Activated T-helper 1 cell treated with anti-CD3 and anti-CD28 coated beads, Interleukin-2, amount 50 U/mL, for 16 hours (primary cell): Measurements from ENCODE around the gene COL19A1.

Source experiments
- DNase-seq, 2 donors: peaks; one replicate each; pipeline ENCODE4 v3.0.0-alpha.2; 2020; ENCODE audit warnings: low read depth in 1 of 2, low spot score in 1 of 2

COL19A1 gene

DNA sequence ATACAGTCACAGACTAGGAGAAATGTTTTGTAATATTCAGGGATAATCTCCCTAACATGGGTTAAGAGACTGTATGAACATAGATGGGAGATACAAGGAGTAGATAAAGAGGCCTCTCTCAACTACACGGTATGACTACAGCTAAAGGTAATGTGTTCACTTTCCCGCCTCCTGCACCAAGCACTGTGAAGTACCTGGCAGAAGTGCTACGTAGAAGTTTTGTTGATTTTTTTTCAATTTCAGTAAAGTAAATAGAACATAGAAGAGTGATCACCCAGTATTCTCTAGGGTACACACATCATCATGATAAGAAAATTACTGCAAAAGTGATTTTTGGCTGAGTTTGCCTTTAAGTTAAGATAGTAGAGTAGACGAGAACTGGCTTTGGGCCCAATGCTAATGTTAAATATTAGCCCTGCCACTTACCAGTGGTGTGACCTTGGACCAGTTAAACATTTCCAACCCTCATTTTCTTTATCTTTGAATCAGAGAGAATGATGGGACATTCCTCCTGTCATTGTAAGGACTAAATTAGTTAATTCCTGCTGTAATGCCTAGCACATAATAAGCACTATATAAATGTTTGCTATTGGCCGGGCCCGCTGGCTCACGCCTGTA is 253.0 kb downstream of the COL19A1 start:
- no peak for DNase-seq

DNA sequence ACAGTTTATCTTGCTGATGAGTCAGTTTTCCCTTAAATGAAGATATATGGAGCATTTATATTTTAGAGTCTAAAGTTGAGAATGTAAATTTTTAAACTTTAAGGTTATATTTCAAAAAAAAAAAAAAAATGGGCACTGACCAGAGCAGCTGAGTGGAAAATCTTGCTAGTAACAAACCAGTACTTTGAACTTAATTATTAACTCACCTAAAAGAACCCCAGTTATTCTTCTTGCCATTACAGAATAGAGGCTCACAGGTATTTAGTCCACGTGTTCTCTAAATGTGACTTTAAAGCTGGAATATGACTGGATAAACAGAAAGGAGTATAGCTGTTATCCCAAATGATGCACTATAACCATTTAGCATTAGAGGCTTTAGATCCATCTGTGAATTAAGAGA is 258.1 kb downstream of the COL19A1 start:
- no peak for DNase-seq

DNA sequence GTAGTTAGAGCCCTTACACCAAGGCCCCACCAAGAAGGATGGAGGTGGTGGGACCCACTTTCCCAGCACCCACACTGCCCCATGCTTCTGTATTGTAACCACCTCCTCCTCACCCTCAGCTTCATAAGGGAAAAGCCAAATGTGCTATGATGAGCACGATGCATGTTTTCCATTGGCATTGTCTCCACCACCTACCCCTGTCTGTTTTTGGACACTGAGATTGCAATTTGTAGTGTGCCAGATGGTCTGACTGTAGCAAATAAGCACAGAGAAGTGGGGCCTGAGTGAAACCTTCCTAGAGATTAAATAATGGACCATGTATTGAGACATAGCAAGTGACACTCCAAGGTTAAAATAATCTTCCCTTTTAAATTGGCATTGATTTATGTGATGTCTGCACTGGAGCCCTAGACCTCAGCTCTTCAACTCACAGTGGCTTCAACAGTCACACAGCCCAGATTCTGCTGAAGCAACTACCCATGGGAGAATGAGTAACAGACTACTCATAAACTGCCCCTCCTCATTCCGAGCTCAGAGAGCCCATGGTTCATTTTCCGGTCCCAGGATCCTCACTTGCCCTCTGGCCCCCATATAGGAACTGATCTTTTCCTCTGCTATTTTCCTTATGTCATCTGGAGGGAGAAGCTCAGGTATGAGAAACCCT is 258.7 kb downstream of the COL19A1 start:
- no peak for DNase-seq

DNA sequence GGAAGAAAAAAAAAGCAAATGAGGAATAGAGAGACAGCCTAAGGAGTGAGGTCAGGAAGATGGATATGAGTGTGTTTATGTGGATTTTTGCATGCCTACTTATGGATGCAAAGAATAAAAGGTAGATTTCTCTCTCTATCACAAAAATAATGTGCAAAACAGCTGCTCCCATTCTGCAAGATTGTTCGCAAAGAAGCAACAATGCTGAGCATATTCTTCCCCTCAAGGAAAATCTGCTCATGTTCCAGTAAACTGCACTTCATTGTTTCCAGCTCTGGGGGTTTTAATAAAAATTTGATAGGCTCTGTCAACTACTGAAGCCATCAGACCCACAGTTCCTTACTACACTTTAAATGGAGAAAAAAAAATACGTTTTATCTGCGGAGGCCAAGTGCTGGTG is 259.2 kb downstream of the COL19A1 start:
- DNase-seq, result no peak

DNA sequence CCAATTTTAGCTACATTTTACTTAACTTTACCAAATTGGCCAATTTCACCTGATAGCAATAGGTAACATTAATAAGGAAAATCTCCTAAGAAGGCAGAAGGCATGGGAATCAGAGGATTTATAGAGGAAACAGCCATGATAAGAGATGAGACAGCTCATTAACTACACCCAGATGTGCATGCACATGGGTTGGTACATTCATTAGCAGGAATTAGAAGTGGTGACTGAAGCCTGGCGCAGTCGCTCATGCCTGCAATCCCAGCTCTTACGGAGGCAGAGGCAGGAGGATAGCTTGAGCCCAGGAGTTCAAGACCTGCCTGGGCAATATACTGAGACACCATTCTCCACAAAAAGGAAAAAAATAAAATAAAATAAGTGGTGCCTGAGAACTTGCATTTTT is 263.0 kb downstream of the COL19A1 start:
- DNase-seq, result no peak

DNA sequence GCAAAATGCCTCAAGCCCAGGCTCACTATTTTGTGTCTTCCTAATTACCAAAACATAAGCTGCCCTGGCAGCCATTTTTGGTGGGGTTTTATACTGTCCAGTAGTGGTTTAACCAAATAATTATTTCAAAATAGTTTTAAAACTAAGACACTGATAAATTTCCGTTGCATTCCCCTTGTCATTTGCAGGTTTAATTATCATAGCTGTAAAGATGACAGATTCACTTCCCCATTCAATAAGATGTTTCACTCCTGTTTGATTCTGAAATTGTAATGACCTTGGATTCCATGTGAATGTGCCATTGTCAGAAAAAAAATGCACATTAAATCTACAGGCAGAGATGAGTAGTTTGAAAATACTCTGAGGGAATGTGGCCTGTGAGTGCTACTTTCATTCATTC is 264.5 kb downstream of the COL19A1 start:
- no peak for DNase-seq

DNA sequence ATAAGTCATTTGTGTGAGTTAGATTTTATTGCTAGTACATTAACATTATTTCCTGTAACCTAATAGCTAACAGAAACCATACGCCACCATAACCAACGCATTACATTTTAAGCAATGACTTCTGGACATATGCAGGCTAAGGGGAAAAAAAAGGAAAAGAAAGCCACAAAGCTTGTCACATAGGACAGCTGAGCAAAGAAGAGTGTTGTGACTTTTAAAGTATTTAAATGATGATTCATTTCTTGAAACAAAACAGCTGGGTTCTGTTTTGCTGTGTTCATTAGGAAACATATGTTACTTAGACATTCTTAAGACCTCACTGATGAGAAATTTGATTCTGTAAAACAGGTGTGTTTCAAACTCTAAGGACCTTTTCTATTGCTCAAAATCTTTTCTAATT is 265.2 kb downstream of the COL19A1 start:
- DNase-seq, result no peak

DNA sequence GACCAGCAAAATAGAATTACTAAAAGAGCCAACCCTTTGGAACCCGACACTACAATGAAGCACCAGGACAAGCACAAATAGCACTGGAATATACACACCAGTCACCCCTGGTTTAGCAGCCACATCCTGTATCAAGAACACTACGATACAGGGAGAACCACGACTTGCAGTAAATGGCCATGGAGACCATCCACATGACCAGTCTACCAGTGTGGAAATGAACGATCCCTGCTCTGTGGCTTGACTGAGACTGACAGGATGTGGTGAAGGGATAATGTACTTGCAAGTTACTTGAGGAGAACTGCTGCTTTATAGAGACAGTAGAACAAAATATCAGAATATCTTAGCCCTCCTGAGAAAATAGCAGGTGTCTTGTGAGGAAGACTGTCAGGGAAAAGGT is 266.9 kb downstream of the COL19A1 start:
- DNase-seq, result no peak

DNA sequence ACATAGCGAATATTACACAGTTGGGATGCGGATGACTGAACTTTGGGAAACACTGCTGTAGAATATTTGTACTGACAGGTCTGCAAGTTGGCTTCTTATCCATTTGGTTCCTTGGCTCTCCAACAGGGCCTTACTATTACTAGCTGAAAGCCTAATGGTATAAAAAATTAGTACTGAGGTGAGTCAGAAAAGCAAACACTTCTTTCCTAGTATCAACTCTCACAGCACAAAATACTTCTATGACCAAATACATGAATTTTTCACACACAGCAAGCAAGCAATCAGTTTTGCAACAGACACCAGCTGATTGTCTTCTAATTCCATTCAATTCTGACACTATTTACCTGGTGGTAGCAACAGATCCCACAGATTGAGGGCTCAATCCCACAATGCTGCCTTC is 268.2 kb downstream of the COL19A1 start:
- no peak for DNase-seq

DNA sequence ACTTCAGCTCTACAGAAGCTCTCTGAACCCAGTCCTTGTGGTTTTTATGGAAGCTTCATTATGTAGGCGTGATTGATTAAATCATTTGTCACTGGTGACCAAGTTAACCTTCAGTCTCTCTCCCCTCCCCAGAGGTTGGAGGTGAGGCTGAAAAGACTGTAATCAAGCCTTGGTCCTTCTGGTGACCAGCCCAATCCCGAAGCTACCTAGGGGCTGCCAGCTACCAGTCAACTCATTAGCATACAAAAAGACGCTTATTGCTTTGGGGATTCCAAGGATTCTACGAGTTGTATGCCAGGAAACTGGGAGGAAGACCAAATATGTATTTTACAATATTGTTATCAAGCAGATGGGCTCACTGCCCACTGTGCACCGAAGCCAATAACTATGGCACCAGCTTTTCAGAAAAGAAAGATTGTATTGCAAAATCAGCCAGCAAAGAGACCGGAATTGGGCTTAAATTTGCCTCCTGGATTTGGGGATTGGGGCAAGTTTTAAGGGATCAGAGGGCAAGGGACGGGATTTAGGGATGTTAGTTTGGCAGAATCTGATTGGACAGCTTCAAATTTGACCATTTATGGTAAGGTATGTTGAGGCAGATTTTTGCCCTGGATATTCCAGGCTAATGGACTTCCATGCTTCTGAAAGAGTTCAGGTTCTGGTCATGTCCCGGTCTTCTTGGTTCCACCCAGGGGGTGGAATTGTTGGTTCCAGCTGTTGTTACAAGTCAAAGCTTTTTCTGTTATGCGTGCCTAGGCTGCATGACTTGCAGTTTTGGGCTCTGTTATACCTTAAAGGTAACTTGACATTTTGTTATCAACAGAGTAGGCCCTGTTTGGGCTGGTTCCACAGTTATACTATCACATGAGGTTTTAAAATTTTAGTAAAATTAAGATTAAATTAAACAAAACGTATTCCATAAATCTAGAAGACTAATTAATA is 269.1 kb downstream of the COL19A1 start:
- DNase-seq, result no peak

DNA sequence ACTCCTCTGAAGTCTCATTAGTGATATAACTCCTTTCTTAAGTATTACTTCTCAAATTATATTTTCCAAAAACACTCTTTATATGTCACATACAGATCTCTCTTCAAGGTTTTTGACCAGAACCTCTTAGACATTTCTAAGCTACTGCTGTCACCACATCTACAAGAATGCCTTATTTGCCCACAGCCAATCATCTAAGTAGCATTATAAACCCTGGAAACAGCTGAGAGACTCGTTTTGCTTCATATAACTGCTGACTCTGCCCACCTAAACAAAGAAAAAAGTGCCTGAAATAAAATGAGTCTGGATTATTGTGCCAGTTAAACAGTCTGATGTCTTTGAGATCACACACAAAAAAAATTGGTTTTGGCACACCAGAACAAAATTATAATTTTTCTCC is 270.6 kb downstream of the COL19A1 start:
- DNase-seq, result no peak

DNA sequence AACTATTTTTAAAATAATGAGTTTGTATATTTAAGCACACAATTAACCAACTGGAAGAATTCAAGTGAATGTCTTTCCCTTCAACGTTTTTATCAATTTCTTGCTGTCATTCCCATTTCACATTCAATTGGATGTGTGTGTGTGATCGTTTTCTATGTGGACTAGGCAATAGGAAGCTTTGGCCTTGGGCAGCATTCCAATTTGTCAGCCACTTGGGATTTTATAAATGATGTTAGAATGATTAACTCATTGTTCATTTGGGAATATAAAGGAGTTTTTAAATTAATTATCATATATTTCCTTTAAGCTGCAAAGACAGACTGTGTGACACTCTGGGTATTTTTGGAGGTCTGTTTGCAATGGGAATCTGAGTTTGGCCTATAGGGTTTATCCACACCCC is 274.1 kb downstream of the COL19A1 start:
- DNase-seq, result no peak

DNA sequence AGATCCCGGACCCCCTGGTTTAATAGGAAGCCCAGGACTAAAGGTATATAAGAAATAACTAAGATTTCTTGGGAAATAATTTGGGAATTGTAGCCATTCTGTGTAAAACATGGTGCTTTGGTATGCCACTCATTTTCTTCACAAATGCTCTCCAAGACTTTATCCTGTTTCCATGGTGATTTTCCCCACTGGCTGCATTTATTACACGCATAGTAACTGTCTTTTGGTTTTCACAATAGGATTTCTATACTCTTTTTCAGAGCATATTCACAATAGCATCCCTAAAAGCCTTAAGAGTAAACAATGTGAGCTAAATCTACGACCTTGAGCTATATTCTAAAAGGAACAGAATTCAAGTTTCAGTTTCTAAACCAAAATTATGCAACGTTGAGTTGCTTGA is 275.7 kb downstream of the COL19A1 start:
- no peak for DNase-seq

DNA sequence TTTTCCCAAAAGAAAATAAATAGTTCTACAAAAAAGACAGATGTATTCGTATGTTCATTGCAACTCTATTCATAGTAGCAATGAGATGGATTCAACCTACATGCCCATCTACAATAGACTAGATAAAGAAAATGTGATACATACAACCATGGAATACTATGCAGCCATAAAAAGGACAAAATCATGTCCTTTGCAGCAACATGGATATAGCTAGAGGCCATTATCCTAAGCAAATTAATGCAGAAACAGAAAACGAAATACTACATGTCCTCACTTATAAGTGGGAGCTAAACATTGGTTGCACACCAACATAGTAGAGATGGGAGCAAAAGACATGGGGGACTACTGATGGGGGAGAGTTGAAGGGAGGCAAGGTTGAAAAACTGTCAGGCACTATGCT is 278.8 kb downstream of the COL19A1 start:
- no peak for DNase-seq

DNA sequence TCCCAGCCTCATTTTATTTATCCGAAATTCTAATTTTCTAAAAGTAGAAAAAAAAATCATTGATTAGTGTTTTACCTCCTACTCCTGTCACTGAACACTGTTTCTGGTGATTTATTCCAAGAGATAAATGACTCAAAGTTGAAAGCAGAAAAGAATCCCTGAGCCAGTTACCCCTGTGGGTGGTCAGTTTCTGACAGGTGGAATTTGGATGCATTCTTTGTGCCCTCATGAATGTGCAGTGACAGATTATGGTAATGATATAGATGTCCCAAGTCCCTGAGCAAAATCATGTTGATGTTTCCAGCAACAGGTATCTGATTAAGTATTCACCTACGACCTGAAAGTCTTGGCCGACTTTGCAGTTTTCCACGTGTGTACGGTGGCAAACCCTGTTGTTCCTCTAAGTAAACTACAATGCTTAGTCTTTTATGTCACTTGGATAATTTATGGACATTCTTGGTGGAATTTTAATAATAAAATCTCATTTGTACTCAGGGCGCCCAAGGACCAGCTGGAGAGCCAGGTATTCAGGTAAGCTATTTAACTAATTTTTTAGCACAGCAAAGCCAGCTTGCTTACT is 282.9 kb downstream of the COL19A1 start:
- DNase-seq, result no peak

DNA sequence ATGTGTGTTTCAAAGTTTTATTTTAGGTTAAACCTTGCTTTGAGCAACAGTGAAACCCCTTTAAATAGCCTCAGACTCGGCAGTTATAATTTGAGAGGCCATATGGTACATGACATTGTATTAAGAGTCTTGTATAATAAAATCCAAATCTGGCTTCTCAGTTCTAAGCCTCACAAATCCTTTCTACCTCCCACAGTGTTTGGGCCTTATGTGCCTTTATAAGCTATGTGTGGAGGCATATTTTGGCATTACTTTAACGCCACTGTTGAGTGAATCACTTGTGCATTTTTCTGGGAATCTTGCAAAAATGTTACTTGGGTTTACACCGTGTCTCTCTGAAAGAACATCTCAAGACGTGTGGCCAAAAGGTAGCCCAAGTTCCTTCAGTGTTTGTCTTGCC is 284.2 kb downstream of the COL19A1 start:
- no peak for DNase-seq

DNA sequence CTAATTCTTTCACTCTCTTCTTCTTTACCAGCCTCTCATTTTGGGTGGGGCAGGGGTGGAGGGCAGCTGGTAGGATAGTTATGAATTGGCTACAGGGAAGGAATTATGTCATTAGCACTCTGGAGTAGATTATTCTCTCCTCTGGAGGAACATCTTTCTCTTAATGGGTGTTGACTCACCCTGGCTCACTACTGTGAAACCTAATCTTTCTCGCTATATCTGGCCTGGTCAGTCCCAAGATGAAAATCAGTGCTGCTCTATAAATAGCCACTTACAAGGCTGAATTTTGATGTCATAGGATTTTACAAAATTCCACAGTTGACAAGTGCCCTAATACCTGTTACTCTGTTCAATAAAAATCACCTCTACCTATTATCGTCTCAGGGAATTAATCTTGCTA is 285.3 kb downstream of the COL19A1 start:
- DNase-seq, result no peak

DNA sequence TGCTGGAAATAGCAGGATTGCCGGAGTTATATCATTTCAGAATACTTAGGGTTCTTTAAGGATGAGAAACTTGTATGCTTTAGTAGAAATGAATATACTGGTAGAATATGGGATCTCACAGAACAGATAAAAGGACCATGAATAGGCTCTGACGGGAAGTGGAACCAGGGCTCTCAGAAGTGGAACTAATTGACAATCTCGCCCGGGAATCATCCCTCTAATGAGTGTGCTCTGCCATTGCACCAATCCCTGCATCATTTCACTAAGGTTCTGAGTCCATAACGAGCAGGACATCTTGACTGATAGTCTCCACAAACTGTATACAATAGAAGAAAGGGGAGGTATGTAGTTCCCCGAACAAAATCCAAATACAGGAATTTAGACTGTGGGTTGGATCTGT is 286.4 kb downstream of the COL19A1 start:
- no peak for DNase-seq

DNA sequence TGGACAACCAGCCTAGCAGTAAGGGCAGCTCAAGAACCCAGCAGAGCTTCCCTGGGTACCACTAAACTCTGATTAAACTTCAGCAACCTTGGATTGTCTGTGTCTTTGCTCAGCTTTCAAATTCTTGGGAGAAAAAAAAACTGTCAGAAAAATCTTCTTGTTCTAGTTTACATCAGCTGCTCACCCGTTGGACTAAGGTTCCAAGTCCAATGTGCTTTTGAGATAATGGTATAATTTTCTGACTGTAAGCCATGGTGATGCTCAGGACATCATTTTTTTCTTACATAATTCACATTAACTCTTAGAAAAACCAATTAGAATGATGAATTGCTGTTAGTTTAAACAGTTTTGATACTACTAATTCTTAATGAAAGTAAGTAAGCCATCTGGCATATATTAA is 290.7 kb downstream of the COL19A1 start:
- no peak for DNase-seq

DNA sequence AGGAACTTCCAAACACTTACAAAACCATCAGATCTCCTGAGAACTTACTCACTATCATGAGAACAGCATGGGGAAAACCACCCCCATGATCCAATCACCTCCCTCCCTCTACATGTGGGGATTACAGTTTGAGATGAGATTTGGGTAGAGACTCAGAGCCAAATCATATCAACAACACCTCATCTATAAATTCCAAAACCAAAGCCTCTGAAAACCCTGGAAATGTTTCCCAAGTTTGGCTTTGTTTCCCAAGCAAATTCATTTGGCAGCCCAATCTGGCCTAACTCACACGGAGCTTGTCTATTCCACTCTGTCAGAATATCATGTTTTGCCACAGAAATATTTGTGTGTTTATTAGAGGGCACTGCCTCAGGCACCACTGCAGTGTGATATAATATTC is 293.9 kb downstream of the COL19A1 start:
- no peak for DNase-seq

DNA sequence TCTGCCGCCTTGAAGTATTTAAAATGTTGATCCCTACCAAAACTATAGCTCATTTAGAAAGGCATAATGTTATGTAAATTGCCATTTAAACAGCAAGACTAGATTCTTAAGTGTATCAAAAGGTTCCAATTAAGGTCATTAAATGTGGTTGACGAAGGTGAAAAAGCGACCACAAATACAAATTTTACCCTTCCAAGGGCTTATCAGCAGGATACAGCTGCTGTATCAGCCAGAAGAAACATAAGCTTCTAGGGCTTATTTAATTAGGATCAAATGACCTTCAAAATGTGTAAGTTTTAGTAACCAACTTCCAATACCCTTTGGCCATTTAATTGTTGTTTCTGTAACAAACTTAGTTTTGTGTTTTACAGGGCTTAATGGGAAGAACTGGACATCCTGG is 296.6 kb downstream of the COL19A1 start:
- no peak for DNase-seq

DNA sequence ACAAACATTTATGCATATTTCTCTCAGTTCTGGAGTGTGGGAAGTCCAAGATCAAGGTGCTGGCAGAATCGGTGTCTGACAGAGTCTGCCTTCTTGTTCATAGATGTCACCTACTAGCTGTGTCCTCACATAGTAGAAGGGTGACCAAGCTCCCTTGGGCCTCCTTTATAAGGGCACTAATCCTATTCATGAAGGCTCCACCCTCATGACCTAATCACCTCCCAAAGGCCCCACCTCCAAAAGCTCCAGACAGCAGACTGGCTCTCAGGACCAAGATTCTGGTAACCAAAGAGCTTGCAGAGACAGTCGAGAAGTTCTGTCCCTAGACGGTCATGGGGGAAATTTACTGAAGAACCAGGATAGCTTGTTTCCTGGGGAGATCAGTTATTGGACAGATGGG is 297.4 kb downstream of the COL19A1 start:
- no peak for DNase-seq
